Psoas muscle (tissue), 8 donors: ENCODE data around the gene GUCY2C. TPM values are rescaled to one million over a fixed set of nuclear protein-coding genes. Genes with fewer than 3 reads are reported as not detected.

Source experiments
- ATAC-seq, 4 donors: fragments of 200-7000 bp; cut with Tn5 transposase; one replicate each; pipeline ENCODE4 v1.9.1; 2020; ENCODE audit warnings: moderate library complexity in 3 of 4, mild to moderate bottlenecking in 2 of 4
- DNase-seq, 2 donors: peaks; one replicate each; pipeline ENCODE4 v3.0.0-alpha.2; 2020
- H3K27ac ChIP-seq: fragments of 200-600 bp; one replicate; pipeline ENCODE4 v1.8.0; 2022
- H3K27me3 ChIP-seq, 3 donors: fragments of 200-600 bp in 1 of 3; one replicate each; pipeline versions ENCODE4 v1.6.1 to v1.8.0; 2013 to 2022; ENCODE audit warnings: low read length in 2 of 3, mild to moderate bottlenecking in 2 of 3, moderate library complexity in 1 of 3; ENCODE audit not compliant: insufficient read depth in 3 of 3
- H3K36me3 ChIP-seq, 2 donors: fragments of 200-600 bp in 1 of 2; one replicate each; pipeline versions ENCODE4 v1.6.1 to v1.8.0; 2013 to 2022; ENCODE audit warnings: low read depth in 1 of 2, mild to moderate bottlenecking in 1 of 2, moderate library complexity in 1 of 2; ENCODE audit not compliant: insufficient read depth in 1 of 2
- H3K4me1 ChIP-seq: fragments of 200-600 bp; one replicate; pipeline ENCODE4 v1.8.0; 2022
- H3K4me3 ChIP-seq: fragments of 200-600 bp; one replicate; pipeline ENCODE4 v1.8.0; 2022; ENCODE audit warnings: mild to moderate bottlenecking
- H3K9me3 ChIP-seq: fragments of 200-600 bp; one replicate; pipeline ENCODE4 v1.8.0; 2022
- CTCF ChIP-seq: fragments of 200-600 bp; IDR thresholded peaks from one replicate; pipeline ENCODE4 v1.8.0; 2022; ENCODE audit warnings: antibody characterized with exemption
- WGBS, 3 donors: extraction: QIAGEN DNeasy Blood & Tissue Kit; methylation state at CpG; one replicate each; pipeline versions ENCODE4 v1.1.6 to v1.1.7; 2013; 5-methylcytosine and 5-hydroxymethylcytosine counted together
- intact Hi-C, 2 donors: fragments of 100-400 bp; cut with DNase I; formaldehyde crosslinking; loops; one replicate each; pipeline versions ENCODE4 v1.11.0 to v1.14.2; 2022
- polyA plus RNA-seq, 3 donors: library from polyadenylated mRNA; stranded (reverse); fragments of 200-250 nt; gene quantifications; one replicate each; pipeline ENCODE4 v1.2.3, GENCODE V29; 2013
- total RNA-seq, 4 donors: library from RNA; stranded (reverse); fragmentation: NEBNext Ultra II Directional in 2 of 4; extraction: Animal tissue kit (Norgen Biotek cat#: 25700) in 2 of 4; gene quantifications; one replicate each; pipeline versions ENCODE4 v1.2.1 to v1.2.4, GENCODE V29; 2021 to 2023
- donor health status: healthy with polysubstance abuse.
- donor health status: DM: no; HTN: no; CAD: no; lungs with moderate emphysema.
- donor health status: Bipolar disorder and iron deficiency.
- donor health status: healthy.
- donor health status: DM: yes; HTN: yes; CAD: no.
- donor health status: DM: no; HTN: no; CAD: no.
- donor health status: DM: no; HTN: no; CAD: no.
- donor health status: DM: yes; HTN: yes; CAD: no.

GUCY2C gene
- total and polyA plus RNA-seq, 7 donors, result 0.11 to 0.13 TPM; not detected in 5

GRCh38 chr12:14611640-14612203 lies 84.7 kb downstream of the GUCY2C start:
- 88 to 93% (median 91%) methylated on average over 3 of the region's 3 CpGs for whole genome bisulfite sequencing, 3 donors
- DNase-seq (no peak), ATAC-seq (peak in 1 of 4 donors; percentile 27)
- H3K27ac ChIP-seq, result no peak overlapping the region
- H3K4me1 ChIP-seq, result peaks cover 19% of the 10 kb centered on the region
- H3K36me3 ChIP-seq, result no peaks in the 10 kb centered on the region
- intact Hi-C loops, result no loop called here
- peaks cover 20% of the 10 kb centered on the region for H3K9me3 ChIP-seq
- no peak overlapping the region for H3K4me3 ChIP-seq
- no peaks in the 10 kb centered on the region for H3K27me3 ChIP-seq
- TF ChIP-seq CTCF, result no peak

- Histone ChIP-seq H3K27ac (no peak overlapping the region), H3K9me3 (peaks cover 39% of the 10 kb centered on the region), H3K4me3 (no peak overlapping the region), H3K4me1 (peaks cover 4% of the 10 kb centered on the region), H3K36me3 (no peaks in the 10 kb centered on the region), H3K27me3 (no peaks in the 10 kb centered on the region)
- intact Hi-C loops, result no loop called here
- no peak for DNase-seq
- no peak for ATAC-seq
- TF ChIP-seq CTCF, result no peak
Measured at GRCh38 chr12:14607568-14607967, 88.8 kb downstream of the GUCY2C start.

GRCh38 chr12:14605401-14605989 lies 90.9 kb downstream of the GUCY2C start:
- no peak overlapping the region for H3K27ac ChIP-seq
- no peaks in the 10 kb centered on the region for H3K36me3 ChIP-seq
- ATAC-seq (no peak), DNase-seq (no peak)
- no peak overlapping the region for H3K4me3 ChIP-seq
- peaks cover 39% of the 10 kb centered on the region for H3K9me3 ChIP-seq
- intact Hi-C loops, result no loop called here
- no peaks in the 10 kb centered on the region for H3K27me3 ChIP-seq
- H3K4me1 ChIP-seq, result no peaks in the 10 kb centered on the region
- no peak for TF ChIP-seq CTCF
- WGBS, 3 donors, result 81 to 92% (median 89%) methylated on average over 3 of the region's 3 CpGs

- Histone ChIP-seq H3K27me3 (no peaks in the 10 kb centered on the region), H3K27ac (no peak overlapping the region), H3K4me1 (no peaks in the 10 kb centered on the region), H3K4me3 (no peak overlapping the region), H3K9me3 (peaks cover 28% of the 10 kb centered on the region), H3K36me3 (no peaks in the 10 kb centered on the region)
- intact Hi-C loops, result no loop called here
- DNase-seq (no peak), ATAC-seq (no peak)
- no peak for TF ChIP-seq CTCF
- 65 to 77% (median 70%) methylated on average over 4 of the region's 4 CpGs for WGBS, 3 donors
Measured at GRCh38 chr12:14601692-14602478, 94.5 kb downstream of the GUCY2C start.
